DMS53 treated with DMSO at 0.1 percent for 48 hours (cell line): ENCODE results near the gene RAD21L1.
A peak's percentile ranks its signal among the peaks of the same experiment; 100 is the strongest.
"Not testable (repeated sequence)": the region's sequence is repeated elsewhere in the genome, so short reads cannot be mapped to it uniquely, and the experiment has no call there.

Source experiments
- DNase-seq: peaks from one replicate; lab custom pipeline; 2025; ENCODE audit not compliant: unreplicated experiment; lab: John Stamatoyannopoulos, UW

The RAD21L1 gene

GRCh38 chr20:1199212-1199873 lies 26.5 kb upstream of the RAD21L1 start:
- DNase-seq: no peak

DNA sequence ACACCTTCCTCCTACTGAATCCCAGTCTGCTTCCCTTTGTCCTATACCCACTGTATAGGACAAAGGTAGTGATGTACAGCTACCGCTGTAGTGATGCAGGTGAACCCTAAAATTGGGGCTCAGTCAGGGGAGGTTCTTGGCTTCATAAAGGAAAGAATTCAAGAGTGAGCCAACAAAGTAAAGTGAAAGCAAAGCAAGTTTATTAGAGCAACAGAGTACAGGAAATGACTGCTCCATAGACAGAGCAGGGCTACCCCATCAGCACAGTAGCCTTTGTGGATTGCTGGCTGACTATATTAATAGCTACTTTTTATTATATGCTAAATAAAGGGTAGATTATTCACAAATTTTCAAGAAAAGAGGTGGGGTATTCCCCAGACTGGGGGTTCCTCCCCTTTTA lies 25.9 kb upstream of the RAD21L1 start:
- DNase-seq: no peak

- DNase-seq: no peak
These were observed 22.9 kb upstream of the RAD21L1 start, which contains the start of gene C20orf202 for GRCh38 chr20:1202762-1203504. C20orf202 (plus strand) TSS chr20:1203454; CDS start chr20:1203586, 132 bp downstream.

DNA sequence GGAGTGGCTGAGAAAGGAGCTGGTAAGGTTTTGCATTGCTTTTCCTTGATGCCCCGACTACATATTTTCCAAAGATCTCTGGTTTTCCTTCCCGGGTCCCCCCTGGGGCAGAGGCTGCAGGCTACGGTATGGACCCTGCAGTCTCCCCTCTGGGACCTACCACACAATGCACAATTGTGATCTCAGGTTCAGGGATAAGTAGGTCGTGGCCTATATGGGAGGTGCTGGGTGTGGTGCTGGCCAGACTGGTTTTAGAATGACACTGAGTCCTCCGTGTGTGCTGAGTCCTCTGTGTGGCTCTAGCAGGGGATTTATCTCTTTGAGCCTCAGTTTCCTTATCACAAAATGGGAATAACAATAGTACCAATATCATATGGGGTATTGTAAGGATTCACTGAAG lies 22.2 kb upstream of the RAD21L1 start:
- DNase-seq: no peak

GRCh38 chr20:1204113-1204512 lies 21.7 kb upstream of the RAD21L1 start:
- no peak for DNase-seq

GRCh38 chr20:1204576-1204975 lies 21.3 kb upstream of the RAD21L1 start:
- DNase-seq: no peak

- no peak for DNase-seq
These were observed 20.0 kb upstream of the RAD21L1 start for GRCh38 chr20:1205802-1206201.

DNA sequence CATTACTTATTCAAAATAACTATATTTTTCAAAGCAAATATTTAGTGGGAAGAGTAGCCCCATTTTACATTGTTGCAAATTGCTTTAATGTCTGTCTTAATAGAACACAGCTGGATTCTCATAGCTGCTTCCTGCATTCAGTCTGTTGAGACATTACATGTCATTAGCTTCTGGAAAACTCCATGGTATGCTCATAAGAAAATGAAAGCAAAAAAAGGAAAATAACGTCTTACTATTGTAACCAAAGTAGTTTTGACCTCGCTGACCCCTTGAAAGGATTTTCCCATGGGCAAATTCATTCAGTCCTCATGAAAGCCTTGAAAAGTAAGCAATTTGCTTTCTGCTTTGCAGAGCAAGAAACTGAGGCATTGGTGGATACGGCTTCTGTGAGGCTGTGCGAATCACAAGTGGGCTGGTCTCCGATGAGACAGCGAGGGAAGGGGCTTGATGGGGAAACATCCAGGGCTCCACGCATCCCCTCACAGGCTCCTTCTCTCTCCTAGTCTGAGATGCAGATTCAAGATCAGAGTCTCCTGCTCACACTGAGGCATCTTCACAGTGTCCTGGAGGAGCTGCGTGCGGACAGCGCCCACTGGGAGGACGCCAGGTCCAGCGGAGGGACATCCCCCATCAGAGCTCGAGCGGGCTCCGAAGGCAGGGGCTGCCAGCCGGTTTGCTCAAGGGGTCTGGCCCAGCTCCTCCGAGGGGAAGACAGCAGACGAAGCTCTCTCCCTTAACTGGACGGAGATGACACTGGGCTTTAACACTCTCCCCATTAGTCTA lies 19.3 kb upstream of the RAD21L1 start:
- no peak for DNase-seq

DNA sequence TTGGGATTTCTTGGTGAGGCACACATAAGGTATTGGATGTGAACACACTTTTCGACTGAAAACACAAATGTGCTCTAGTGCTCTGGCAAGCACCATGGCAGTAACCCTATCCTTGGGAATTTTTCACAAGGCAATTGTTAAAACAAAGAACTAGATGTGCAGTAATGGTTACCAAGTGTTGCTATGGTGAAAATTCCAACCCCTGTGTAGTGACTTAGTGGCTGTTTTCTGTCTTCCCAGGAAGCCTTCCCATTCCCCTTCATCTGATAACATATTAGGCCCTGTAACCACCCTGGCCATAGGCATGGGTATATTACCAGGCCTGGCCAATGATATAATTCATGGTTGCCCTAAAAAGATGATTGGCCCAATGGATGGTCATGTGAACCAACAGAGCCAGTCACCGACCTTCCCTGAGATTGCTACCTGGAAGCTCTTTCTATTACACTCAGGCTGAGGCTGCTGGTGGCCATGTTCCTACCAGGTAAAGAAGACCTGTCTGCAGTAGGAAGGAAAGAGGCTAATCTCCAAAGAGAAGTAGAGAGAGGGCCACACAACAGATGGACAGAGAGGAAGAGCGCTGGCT lies 18.5 kb upstream of the RAD21L1 start:
- no peak for DNase-seq

GRCh38 chr20:1209447-1210387 lies 16.1 kb upstream of the RAD21L1 start:
- DNase-seq: no peak

- DNase-seq: no peak
These were observed 15.3 kb upstream of the RAD21L1 start for GRCh38 chr20:1210501-1210900.

DNA sequence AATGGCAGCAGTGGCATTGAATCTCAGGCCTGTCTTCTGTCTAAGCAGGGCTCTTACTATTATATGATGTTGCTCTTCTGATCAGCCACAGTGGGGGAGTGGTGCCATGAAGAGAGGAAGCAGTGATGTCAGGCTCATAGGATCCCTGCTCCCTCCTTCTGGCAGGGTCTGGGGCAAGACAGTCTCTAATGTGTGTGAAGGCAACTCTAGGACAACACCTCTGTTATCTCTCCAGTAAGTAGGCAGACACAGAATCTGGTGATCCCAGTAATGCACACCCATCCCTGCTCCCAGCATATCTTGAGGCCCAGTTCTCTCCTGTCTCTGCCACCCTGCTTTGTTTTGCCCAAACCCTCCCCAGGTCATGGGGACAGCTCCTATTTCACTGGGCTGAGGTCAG lies 13.8 kb upstream of the RAD21L1 start:
- DNase-seq: no peak

GRCh38 chr20:1212607-1213396 lies 13.0 kb upstream of the RAD21L1 start:
- peak; percentile 76 for DNase-seq

DNA sequence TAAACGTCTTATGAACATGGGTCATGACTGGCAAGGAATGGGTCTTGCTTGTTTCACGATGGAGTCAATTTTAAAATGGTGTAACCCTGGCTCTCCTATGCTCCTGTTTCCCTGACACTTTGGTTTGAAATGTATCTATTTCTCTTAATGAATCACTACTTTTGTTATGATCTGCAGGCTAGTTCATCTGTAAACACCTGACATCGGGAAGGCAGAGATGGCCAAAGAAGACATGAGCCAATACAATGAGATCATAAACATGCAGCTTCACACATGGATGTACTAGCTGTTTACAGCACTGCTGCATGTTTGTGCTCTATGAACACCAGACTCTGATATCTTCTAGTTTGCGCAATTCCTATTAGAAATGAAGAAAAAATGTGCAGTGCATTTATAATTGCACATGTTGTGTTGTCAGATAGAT lies 11.0 kb upstream of the RAD21L1 start:
- no peak for DNase-seq

DNA sequence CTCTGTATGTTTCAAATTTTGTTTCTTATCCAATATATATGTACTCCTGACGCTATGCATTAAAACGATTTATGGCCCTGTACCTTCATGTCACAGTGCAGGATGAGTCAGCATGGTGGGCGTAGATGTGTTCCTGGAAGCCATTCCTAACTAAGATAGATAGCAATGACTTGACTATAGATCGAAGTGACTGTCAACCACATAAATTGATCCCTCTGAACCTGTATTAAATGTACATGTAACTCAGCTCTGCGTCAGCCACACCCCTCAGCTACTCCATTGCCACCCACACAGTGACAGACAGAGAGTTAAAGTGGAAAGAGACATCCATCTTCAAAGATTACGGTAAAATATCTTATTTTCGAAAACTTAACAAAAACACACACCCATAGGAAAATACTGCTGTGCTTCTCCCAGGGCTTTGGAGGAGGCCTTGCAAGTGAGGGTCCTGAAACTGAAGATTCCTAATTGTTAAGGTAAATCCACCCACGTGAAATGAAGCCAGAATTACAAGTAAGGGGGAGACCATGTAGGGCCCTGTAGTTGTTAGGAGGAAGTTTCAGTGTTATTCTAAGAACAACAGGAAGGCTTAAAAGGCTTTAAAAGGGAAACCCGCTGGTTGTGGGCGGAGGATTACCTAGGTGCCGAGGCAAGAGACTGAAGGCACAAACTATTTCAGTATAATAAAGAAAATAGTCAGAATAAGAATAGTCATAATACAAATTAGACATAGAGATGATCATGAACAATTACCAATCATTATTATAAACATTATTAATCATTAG lies 10.3 kb upstream of the RAD21L1 start:
- DNase-seq: no peak

GRCh38 chr20:1216527-1217427 lies 9.1 kb upstream of the RAD21L1 start:
- not testable (repeated sequence) for DNase-seq

DNA sequence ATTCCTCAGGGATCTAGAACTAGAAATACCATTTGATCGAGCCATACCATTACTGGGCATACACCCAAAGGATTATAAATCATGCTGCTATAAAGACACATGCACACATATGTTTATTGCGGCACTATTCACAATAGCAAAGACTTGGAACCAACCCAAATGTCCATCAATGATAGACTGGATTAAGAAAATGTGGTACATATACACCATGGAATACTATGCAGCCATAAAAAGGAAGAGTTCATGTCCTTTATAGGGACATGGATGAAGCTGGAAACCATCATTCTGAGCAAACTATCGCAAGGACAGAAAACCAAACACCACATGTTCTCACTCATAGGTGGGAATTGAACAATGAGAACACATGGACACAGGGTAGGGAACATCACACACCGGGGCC lies 3.1 kb upstream of the RAD21L1 start:
- not testable (repeated sequence) for DNase-seq
